ENCODE data around the gene KIF6. TPM values are rescaled to one million over a fixed set of nuclear protein-coding genes. Genes with fewer than 3 reads are reported as not detected.

Gene KIF6
- polyA plus RNA-seq, 1 donor (not counting 4 experiments of a cell fraction or from before 2014, with no cell fraction given), result 0.14 TPM

DNA sequence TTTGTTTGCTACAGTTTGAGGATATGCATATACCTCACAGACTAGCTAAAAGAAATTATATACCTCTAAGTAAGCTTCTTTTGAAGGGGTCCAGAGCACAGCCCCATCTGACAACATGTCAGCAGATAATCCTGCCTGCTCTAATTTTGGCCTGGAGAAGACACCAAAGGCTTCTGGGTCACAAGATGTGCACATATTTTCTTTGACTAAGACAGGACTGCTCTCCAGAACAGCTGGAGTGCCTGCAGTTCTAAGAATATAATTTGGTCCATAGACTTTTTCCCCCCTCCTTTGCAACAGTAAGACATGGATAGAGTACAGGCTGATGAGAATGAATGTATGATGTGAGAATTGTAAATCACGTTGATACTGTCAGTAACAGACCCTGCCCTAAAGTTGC is 294.8 kb downstream of the KIF6 start:
- Histone ChIP-seq H3K9me3 (ENCODE audit: control insufficient read depth, low read depth, low read length) (no peaks in the 10 kb centered on the region), H3K4me2 (ENCODE audit: control insufficient read depth, extremely low read depth, insufficient read depth, low read depth, low read length) (no peak overlapping the region), H3K4me1 (ENCODE audit: control insufficient read depth, extremely low read depth, insufficient read depth, low read length) (peaks cover 31% of the 10 kb centered on the region), H4K20me1 (ENCODE audit: control insufficient read depth, extremely low read depth, insufficient read depth, low read length) (no peaks in the 10 kb centered on the region), H3K9me1 (ENCODE audit: control insufficient read depth, extremely low read depth, insufficient read depth, low read length) (no peaks in the 10 kb centered on the region), H3K79me2 (ENCODE audit: control insufficient read depth, insufficient read depth, low read length) (no peaks in the 10 kb centered on the region), H3K27me3 (ENCODE audit: control insufficient read depth, extremely low read depth, insufficient read depth, low read length) (no peaks in the 10 kb centered on the region), H3K36me3 (ENCODE audit: control insufficient read depth in 2 of 2, extremely low read depth in 1 of 2, insufficient read depth in 2 of 2, low read length in 2 of 2) (no peaks in the 10 kb centered on the region), H3K4me3 (ENCODE audit: control insufficient read depth in 2 of 3, extremely low read depth in 1 of 3, insufficient read depth in 2 of 3, low read depth in 1 of 3, low read length in 3 of 3) (no peak overlapping the region), H3K9ac (ENCODE audit: control insufficient read depth, extremely low read depth, insufficient read depth, low read length) (no peak overlapping the region), H2AFZ (ENCODE audit: control insufficient read depth, low read length) (no peak overlapping the region), H3K27ac (ENCODE audit: control insufficient read depth, insufficient read depth, low read length) (no peak overlapping the region)
- DNase-seq (ENCODE audit: low read depth, low spot score) (no peak), FAIRE-seq (no peak)
- dilution Hi-C loops (cut with MboI; ENCODE audit: extremely low pct_ligation_motif_present, low sequenced_read_pairs), result no loop called here
- TF ChIP-seq EZH2 (IDR thresholded peaks at IDR 0.05; ENCODE audit: low read length), result no peak
- TF ChIP-seq, protein P1, sequence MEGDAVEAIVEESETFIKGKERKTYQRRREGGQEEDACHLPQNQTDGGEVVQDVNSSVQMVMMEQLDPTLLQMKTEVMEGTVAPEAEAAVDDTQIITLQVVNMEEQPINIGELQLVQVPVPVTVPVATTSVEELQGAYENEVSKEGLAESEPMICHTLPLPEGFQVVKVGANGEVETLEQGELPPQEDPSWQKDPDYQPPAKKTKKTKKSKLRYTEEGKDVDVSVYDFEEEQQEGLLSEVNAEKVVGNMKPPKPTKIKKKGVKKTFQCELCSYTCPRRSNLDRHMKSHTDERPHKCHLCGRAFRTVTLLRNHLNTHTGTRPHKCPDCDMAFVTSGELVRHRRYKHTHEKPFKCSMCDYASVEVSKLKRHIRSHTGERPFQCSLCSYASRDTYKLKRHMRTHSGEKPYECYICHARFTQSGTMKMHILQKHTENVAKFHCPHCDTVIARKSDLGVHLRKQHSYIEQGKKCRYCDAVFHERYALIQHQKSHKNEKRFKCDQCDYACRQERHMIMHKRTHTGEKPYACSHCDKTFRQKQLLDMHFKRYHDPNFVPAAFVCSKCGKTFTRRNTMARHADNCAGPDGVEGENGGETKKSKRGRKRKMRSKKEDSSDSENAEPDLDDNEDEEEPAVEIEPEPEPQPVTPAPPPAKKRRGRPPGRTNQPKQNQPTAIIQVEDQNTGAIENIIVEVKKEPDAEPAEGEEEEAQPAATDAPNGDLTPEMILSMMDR (optimal IDR thresholded peaks at IDR 0.05 in 1 of 3, IDR thresholded peaks at IDR 0.05 in 1 of 3, conservative IDR thresholded peaks at IDR 0.05 in 1 of 3; ENCODE audit: extremely low read depth in 1 of 3, insufficient read depth in 2 of 3, low read length in 3 of 3), result no peak

DNA sequence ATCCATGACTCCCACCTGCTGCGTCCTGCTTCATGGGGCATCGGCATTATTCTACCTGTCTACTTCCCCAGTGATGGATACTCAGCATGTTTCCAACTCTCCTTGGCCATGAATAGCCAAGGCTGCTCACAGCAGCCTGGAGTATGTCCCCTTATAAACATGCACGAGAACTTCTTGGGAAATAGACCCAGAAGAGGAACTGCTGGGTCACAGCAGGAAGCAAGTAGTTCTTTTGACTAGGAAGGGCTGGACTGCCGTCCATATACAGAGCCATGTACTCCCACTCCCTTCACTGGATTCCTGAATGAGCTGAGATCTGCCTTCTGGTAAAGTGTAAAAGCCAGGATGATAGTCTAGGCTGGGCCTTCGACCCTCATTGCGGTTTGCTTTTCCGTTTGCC is 296.4 kb downstream of the KIF6 start:
- Histone ChIP-seq H3K9ac (ENCODE audit: control insufficient read depth, extremely low read depth, insufficient read depth, low read length) (no peak overlapping the region), H3K4me2 (ENCODE audit: control insufficient read depth, extremely low read depth, insufficient read depth, low read depth, low read length) (peak overlapping the region; percentile 44), H3K9me1 (ENCODE audit: control insufficient read depth, extremely low read depth, insufficient read depth, low read length) (no peaks in the 10 kb centered on the region), H3K27ac (ENCODE audit: control insufficient read depth, insufficient read depth, low read length) (no peak overlapping the region), H3K9me3 (ENCODE audit: control insufficient read depth, low read depth, low read length) (no peaks in the 10 kb centered on the region), H3K27me3 (ENCODE audit: control insufficient read depth, extremely low read depth, insufficient read depth, low read length) (no peaks in the 10 kb centered on the region), H4K20me1 (ENCODE audit: control insufficient read depth, extremely low read depth, insufficient read depth, low read length) (no peaks in the 10 kb centered on the region), H3K36me3 (ENCODE audit: control insufficient read depth in 2 of 2, extremely low read depth in 1 of 2, insufficient read depth in 2 of 2, low read length in 2 of 2) (no peaks in the 10 kb centered on the region), H3K4me1 (ENCODE audit: control insufficient read depth, extremely low read depth, insufficient read depth, low read length) (peaks cover 34% of the 10 kb centered on the region), H3K4me3 (ENCODE audit: control insufficient read depth in 2 of 3, extremely low read depth in 1 of 3, insufficient read depth in 2 of 3, low read depth in 1 of 3, low read length in 3 of 3) (no peak overlapping the region), H2AFZ (ENCODE audit: control insufficient read depth, low read length) (no peak overlapping the region), H3K79me2 (ENCODE audit: control insufficient read depth, insufficient read depth, low read length) (no peaks in the 10 kb centered on the region)
- FAIRE-seq (no peak), DNase-seq (ENCODE audit: low read depth, low spot score) (no peak)
- TF ChIP-seq EZH2 (IDR thresholded peaks at IDR 0.05; ENCODE audit: low read length), result no peak
- TF ChIP-seq, protein P1 (optimal IDR thresholded peaks at IDR 0.05 in 1 of 3, IDR thresholded peaks at IDR 0.05 in 1 of 3, conservative IDR thresholded peaks at IDR 0.05 in 1 of 3; ENCODE audit: extremely low read depth in 1 of 3, insufficient read depth in 2 of 3, low read length in 3 of 3), result no peak
- dilution Hi-C loops (cut with MboI; ENCODE audit: extremely low pct_ligation_motif_present, low sequenced_read_pairs), result no loop called here
